MM.1S (cell line): Measurements from ENCODE around the gene DVL1.

ENCODE experiments used
- DNase-seq: peaks from one replicate; pipeline ENCODE4 v3.0.0-alpha.2; 2015
- H2AFZ ChIP-seq: fragments of 300-600 bp; sonication (generic); 2 replicates; pipeline ENCODE4 v1.6.0; 2016; ENCODE audit warnings: antibody characterized with exemption, low read length
- H3F3A ChIP-seq: fragments of 300-600 bp; sonication (generic); 2 replicates; pipeline ENCODE4 v1.6.1; 2016; ENCODE audit warnings: mild to moderate bottlenecking, antibody characterized with exemption, low read length, moderate library complexity, mixed read lengths; ENCODE audit not compliant: insufficient read depth
- H3K27ac ChIP-seq: fragments of 300-600 bp; sonication (generic); 2 replicates; pipeline ENCODE4 v1.5.1; 2016; ENCODE audit warnings: mild to moderate bottlenecking, low read length
- H3K27me3 ChIP-seq: fragments of 300-600 bp; sonication (generic); replicated peaks from 2 replicates; pipeline ENCODE4 v1.6.0; 2016; ENCODE audit warnings: low read length; ENCODE audit not compliant: insufficient read depth
- H3K36me3 ChIP-seq: fragments of 300-600 bp; sonication (generic); replicated peaks from 2 replicates; pipeline ENCODE4 v1.6.1; 2016; ENCODE audit warnings: mild to moderate bottlenecking, low read length, mixed read lengths; ENCODE audit not compliant: insufficient read depth
- H3K4me1 ChIP-seq: fragments of 300-600 bp; sonication (generic); 2 replicates; pipeline ENCODE4 v1.6.1; 2016; ENCODE audit warnings: low read length, mixed read lengths
- H3K4me2 ChIP-seq: fragments of 300-600 bp; sonication (generic); 2 replicates; pipeline ENCODE4 v1.6.0; 2016; ENCODE audit warnings: low read depth, low read length
- H3K4me3 ChIP-seq: fragments of 300-600 bp; sonication (generic); 2 replicates; pipeline ENCODE4 v1.5.1; 2016; ENCODE audit warnings: low read length, mixed read lengths
- H3K79me2 ChIP-seq: fragments of 300-600 bp; sonication (generic); 2 replicates; pipeline ENCODE4 v1.6.1; 2016; ENCODE audit warnings: mixed run types, low read length, mixed read lengths
- H3K9ac ChIP-seq: fragments of 300-600 bp; sonication (generic); 2 replicates; pipeline ENCODE4 v1.6.1; 2016; ENCODE audit warnings: low read length, mixed read lengths
- H3K9me2 ChIP-seq: fragments of 300-600 bp; sonication (generic); replicated peaks from 2 replicates; pipeline ENCODE4 v1.6.1; 2016; ENCODE audit warnings: mild to moderate bottlenecking, low read length, mixed read lengths; ENCODE audit not compliant: insufficient read depth
- H3K9me3 ChIP-seq: fragments of 300-600 bp; sonication (generic); replicated peaks from 2 replicates; pipeline ENCODE4 v1.6.1; 2016; ENCODE audit warnings: mild to moderate bottlenecking, low read length, mixed read lengths; ENCODE audit not compliant: insufficient read depth
- H4K20me1 ChIP-seq: fragments of 300-600 bp; sonication (generic); 2 replicates; pipeline ENCODE4 v1.6.1; 2016; ENCODE audit warnings: mild to moderate bottlenecking, low read length, moderate library complexity, mixed read lengths; ENCODE audit not compliant: insufficient read depth
- EZH2 ChIP-seq: fragments of 300-600 bp; sonication (generic); optimal IDR thresholded peaks from 2 replicates; pipeline ENCODE3; 2017; ENCODE audit warnings: low read depth, mild to moderate bottlenecking, antibody characterized with exemption, low read length, mixed read lengths
- EZH2phosphoT487 ChIP-seq: fragments of 300-600 bp; sonication (generic); IDR thresholded peaks from 2 replicates; pipeline ENCODE4 v1.6.1; 2018; ENCODE audit warnings: antibody characterized with exemption, low read length
- TF ChIP-seq, protein P1 (sequence below): fragments of 300-600 bp; sonication (generic); IDR thresholded peaks from 2 replicates; pipeline ENCODE4 v1.5.1; 2016; ENCODE audit warnings: antibody characterized with exemption, low read length, mixed read lengths

Gene DVL1

GRCh38 chr1:1337793-1338147 is 11.4 kb downstream of the DVL1 start:
- H3K27me3 ChIP-seq, result no peaks in the 10 kb centered on the region
- H3F3A ChIP-seq, result no peaks in the 10 kb centered on the region
- no peaks in the 10 kb centered on the region for H3K9me2 ChIP-seq
- no peaks in the 10 kb centered on the region for H4K20me1 ChIP-seq
- no peaks in the 10 kb centered on the region for H3K79me2 ChIP-seq
- DNase-seq, result no peak
- TF ChIP-seq EZH2phosphoT487, result no peak
- TF ChIP-seq, protein P1, sequence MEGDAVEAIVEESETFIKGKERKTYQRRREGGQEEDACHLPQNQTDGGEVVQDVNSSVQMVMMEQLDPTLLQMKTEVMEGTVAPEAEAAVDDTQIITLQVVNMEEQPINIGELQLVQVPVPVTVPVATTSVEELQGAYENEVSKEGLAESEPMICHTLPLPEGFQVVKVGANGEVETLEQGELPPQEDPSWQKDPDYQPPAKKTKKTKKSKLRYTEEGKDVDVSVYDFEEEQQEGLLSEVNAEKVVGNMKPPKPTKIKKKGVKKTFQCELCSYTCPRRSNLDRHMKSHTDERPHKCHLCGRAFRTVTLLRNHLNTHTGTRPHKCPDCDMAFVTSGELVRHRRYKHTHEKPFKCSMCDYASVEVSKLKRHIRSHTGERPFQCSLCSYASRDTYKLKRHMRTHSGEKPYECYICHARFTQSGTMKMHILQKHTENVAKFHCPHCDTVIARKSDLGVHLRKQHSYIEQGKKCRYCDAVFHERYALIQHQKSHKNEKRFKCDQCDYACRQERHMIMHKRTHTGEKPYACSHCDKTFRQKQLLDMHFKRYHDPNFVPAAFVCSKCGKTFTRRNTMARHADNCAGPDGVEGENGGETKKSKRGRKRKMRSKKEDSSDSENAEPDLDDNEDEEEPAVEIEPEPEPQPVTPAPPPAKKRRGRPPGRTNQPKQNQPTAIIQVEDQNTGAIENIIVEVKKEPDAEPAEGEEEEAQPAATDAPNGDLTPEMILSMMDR, result no peak
- no peak for TF ChIP-seq EZH2
- H2AFZ ChIP-seq, result no peak overlapping the region
- no peak overlapping the region for H3K27ac ChIP-seq
- H3K4me1 ChIP-seq, result no peaks in the 10 kb centered on the region
- no peak overlapping the region for H3K4me2 ChIP-seq
- no peak overlapping the region for H3K4me3 ChIP-seq
- H3K36me3 ChIP-seq, result no peaks in the 10 kb centered on the region
- H3K9ac ChIP-seq, result no peak overlapping the region
- no peaks in the 10 kb centered on the region for H3K9me3 ChIP-seq

DNA sequence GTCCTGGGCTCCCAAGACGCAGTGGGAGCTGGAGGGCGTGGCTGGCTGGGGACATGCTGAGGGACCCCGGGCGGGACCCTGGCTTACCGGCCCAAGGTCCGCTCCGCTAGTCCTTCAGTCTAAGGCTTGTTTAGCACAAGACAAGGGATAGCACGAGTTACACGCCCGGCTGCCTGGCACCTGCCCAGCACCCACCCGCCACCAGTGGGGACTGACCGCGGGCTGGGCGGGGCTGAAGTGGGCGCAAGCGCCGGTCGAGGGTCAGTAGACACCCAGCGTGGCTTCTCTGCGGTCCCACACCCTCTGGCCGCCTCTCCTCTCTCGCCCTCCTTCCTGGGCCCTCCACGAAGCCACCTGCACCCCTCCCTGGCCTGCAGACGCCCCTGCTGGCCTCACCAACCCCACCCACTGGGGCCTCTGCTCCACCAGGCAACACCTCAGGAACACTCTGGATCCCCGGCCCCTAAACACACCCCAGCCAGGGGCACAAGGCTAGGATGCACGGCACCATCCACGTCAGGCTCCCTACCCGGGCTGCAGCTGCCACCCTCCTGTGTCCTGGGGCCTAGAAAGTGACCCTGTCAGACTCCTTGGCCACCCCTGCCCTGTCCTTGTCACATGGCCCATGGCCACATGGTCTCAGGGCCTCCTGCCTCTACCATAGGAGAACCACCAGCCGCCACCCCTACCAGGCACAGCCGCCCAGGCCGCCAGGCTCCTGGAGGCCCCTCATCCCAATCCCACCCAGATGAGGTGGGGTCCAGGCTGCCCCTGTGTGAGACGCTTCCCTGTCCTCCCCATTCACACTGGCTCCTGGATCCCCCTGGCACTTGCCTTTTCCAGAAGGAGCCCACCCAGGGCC is 12.1 kb downstream of the DVL1 start:
- Histone ChIP-seq H4K20me1 (no peaks in the 10 kb centered on the region), H3K36me3 (no peaks in the 10 kb centered on the region), H2AFZ (no peak overlapping the region), H3K4me2 (no peak overlapping the region), H3K9me2 (no peaks in the 10 kb centered on the region), H3K79me2 (no peaks in the 10 kb centered on the region), H3K27me3 (no peaks in the 10 kb centered on the region), H3F3A (no peaks in the 10 kb centered on the region), H3K27ac (no peak overlapping the region), H3K9ac (no peak overlapping the region), H3K9me3 (no peaks in the 10 kb centered on the region), H3K4me3 (no peak overlapping the region), H3K4me1 (no peaks in the 10 kb centered on the region)
- no peak for DNase-seq
- TF ChIP-seq, protein P1, result no peak
- TF ChIP-seq EZH2 (no peak), EZH2phosphoT487 (no peak)

DNA sequence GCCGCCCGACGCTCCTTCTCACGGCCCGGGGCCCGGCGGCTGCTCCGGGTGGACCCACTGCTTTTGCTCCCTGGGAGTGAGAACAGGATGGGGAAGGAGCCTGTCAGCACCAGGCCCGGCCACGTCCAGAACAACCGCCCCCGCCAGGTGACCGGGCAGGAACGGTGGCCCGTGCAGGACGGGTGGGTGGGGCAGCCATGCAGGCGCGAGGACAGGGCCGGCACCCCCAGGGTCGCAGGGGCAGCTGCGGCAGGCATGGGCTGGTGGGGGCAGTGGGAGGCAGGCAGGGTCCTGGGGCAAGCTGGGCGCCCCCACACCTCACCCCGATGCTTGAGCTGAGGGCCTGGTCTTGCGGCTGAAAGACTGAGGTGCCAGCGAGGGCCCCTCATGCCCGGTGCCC is 12.8 kb downstream of the DVL1 start:
- no peaks in the 10 kb centered on the region for H3K79me2 ChIP-seq
- H3F3A ChIP-seq, result no peaks in the 10 kb centered on the region
- H3K9me3 ChIP-seq, result no peaks in the 10 kb centered on the region
- H2AFZ ChIP-seq, result no peak overlapping the region
- no peaks in the 10 kb centered on the region for H4K20me1 ChIP-seq
- H3K9ac ChIP-seq, result no peak overlapping the region
- H3K4me2 ChIP-seq, result no peak overlapping the region
- H3K4me3 ChIP-seq, result no peak overlapping the region
- H3K36me3 ChIP-seq, result no peaks in the 10 kb centered on the region
- H3K27me3 ChIP-seq, result no peaks in the 10 kb centered on the region
- no peak for TF ChIP-seq EZH2
- no peak for TF ChIP-seq EZH2phosphoT487
- TF ChIP-seq, protein P1, result no peak
- H3K27ac ChIP-seq, result no peak overlapping the region
- H3K4me1 ChIP-seq, result no peaks in the 10 kb centered on the region
- no peak for DNase-seq
- H3K9me2 ChIP-seq, result no peaks in the 10 kb centered on the region
